ENCODE measurements around the gene PBRM1.

DNA sequence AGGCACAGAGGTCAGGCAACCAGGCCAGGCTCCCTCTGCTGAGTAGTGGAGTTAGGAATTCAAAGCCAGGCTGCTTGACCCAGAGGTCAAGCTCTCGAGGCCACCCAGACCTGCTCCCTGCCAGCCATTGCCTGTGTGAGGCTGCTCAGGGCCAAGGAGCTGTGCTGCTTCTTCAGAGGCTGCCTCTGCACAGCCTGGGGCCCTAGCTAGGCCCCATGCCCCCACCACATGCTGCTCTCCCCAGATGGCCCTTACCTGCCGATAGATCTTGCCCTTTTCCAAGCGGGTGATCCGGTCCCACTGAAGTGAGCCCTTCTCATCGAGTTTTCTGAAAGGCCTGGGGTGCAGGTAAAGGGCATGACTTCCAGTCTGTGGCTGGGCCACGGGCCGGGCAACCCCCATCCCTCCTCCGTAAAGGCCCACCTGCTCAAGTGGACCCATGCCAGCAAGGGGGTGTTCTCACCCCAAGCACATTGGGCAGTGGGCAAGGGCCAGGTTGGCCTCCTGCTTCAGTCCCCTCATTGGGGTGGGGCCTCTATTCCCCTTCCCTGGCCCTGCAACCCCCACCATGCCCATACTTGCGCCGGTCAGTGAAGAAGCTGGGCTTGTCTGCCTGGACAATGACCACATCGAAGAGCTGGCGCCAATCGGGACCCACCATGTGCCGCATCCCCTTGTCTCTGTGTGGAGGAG lies 158.5 kb downstream of the PBRM1 start:
- TF ChIP-seq POLR2A (IDR thresholded peaks at IDR 0.05), result no peak
- TF ChIP-seq, protein P1, sequence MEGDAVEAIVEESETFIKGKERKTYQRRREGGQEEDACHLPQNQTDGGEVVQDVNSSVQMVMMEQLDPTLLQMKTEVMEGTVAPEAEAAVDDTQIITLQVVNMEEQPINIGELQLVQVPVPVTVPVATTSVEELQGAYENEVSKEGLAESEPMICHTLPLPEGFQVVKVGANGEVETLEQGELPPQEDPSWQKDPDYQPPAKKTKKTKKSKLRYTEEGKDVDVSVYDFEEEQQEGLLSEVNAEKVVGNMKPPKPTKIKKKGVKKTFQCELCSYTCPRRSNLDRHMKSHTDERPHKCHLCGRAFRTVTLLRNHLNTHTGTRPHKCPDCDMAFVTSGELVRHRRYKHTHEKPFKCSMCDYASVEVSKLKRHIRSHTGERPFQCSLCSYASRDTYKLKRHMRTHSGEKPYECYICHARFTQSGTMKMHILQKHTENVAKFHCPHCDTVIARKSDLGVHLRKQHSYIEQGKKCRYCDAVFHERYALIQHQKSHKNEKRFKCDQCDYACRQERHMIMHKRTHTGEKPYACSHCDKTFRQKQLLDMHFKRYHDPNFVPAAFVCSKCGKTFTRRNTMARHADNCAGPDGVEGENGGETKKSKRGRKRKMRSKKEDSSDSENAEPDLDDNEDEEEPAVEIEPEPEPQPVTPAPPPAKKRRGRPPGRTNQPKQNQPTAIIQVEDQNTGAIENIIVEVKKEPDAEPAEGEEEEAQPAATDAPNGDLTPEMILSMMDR (IDR thresholded peaks at IDR 0.05), result no peak
